Measurements from ENCODE around the gene CCNT1. TPM values are rescaled to one million over a fixed set of nuclear protein-coding genes. Genes with fewer than 3 reads are reported as not detected.

Gene CCNT1
- total RNA-seq, 1 donor from 2014 or later: 28.9 TPM

GRCh38 chr12:48690990-48691389, 25.5 kb downstream of the CCNT1 start:
- no peak for TF ChIP-seq CTCF (IDR thresholded peaks at IDR 0.05)
- Mint-ChIP-seq H3K27me3 (ENCODE audit: low read depth) (no peaks in the 10 kb centered on the region), H3K4me3 (ENCODE audit: unreplicated experiment) (no peak overlapping the region), H3K4me1 (ENCODE audit: low read depth) (peaks cover 29% of the 10 kb centered on the region), H3K27ac (ENCODE audit: unreplicated experiment) (no peak overlapping the region), H3K36me3 (ENCODE audit: low read depth) (peaks cover 36% of the 10 kb centered on the region), H3K9me3 (ENCODE audit: low read depth) (no peaks in the 10 kb centered on the region)
- DNase-seq (ENCODE audit: low spot score): no peak

GRCh38 chr12:48690436-48690835, 26.1 kb downstream of the CCNT1 start:
- Mint-ChIP-seq H3K27ac (ENCODE audit: unreplicated experiment) (no peak overlapping the region), H3K4me3 (ENCODE audit: unreplicated experiment) (no peak overlapping the region), H3K9me3 (ENCODE audit: low read depth) (no peaks in the 10 kb centered on the region), H3K27me3 (ENCODE audit: low read depth) (no peaks in the 10 kb centered on the region), H3K36me3 (ENCODE audit: low read depth) (peaks cover 31% of the 10 kb centered on the region), H3K4me1 (ENCODE audit: low read depth) (peaks cover 29% of the 10 kb centered on the region)
- TF ChIP-seq CTCF (IDR thresholded peaks at IDR 0.05): no peak
- no peak for DNase-seq (ENCODE audit: low spot score)

DNA sequence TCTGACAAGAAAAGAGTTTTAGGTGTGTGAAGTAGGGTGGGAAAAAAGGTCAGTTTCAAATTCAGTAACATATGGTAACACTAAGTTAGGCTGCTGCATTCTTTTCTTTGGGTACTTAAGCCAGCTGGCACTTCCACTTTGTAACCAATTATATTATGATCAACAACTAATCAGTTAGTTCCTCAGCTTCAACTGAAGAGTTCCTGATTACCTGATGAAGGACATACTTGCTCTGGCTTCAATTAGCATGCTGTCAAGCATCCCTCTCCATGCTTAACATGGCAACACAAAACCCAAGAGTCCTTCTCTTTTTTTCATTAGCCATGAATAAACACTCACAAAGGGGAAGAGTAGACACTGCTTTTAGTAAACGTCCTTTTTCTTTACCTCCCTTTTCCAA, 27.7 kb downstream of the CCNT1 start:
- DNase-seq (ENCODE audit: low spot score): no peak
- no peaks in the 10 kb centered on the region for H3K9me3 Mint-ChIP-seq (ENCODE audit: low read depth)
- H3K4me3 Mint-ChIP-seq (ENCODE audit: unreplicated experiment): no peak overlapping the region
- H3K27me3 Mint-ChIP-seq (ENCODE audit: low read depth): no peaks in the 10 kb centered on the region
- TF ChIP-seq CTCF (IDR thresholded peaks at IDR 0.05): no peak
- H3K27ac Mint-ChIP-seq (ENCODE audit: unreplicated experiment): no peak overlapping the region
- H3K36me3 Mint-ChIP-seq (ENCODE audit: low read depth): peaks cover 20% of the 10 kb centered on the region
- H3K4me1 Mint-ChIP-seq (ENCODE audit: low read depth): peaks cover 29% of the 10 kb centered on the region

DNA sequence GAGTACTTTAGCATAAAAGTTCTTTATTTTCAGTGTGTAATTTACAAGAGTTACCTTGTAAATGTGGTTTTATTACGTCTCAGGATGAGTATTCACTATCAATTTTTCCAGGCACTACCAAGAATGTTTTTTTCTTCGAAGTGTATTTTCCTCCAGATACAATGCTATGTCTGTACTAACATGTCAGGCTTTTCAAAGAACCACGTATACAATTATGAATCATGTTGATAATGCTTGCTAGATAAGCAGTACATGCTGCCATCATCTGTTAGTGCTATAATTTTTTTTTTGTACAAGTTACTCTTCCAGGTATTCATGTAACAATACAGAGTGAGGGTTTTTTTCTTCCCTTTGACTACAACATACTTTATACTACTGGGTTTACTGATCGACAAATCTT, 28.9 kb downstream of the CCNT1 start:
- no peak for DNase-seq (ENCODE audit: low spot score)
- Mint-ChIP-seq H3K9me3 (ENCODE audit: low read depth) (no peaks in the 10 kb centered on the region), H3K27me3 (ENCODE audit: low read depth) (no peaks in the 10 kb centered on the region), H3K4me1 (ENCODE audit: low read depth) (peaks cover 24% of the 10 kb centered on the region), H3K36me3 (ENCODE audit: low read depth) (peaks cover 10% of the 10 kb centered on the region), H3K27ac (ENCODE audit: unreplicated experiment) (no peak overlapping the region), H3K4me3 (ENCODE audit: unreplicated experiment) (no peak overlapping the region)
- TF ChIP-seq CTCF (IDR thresholded peaks at IDR 0.05): no peak

DNA sequence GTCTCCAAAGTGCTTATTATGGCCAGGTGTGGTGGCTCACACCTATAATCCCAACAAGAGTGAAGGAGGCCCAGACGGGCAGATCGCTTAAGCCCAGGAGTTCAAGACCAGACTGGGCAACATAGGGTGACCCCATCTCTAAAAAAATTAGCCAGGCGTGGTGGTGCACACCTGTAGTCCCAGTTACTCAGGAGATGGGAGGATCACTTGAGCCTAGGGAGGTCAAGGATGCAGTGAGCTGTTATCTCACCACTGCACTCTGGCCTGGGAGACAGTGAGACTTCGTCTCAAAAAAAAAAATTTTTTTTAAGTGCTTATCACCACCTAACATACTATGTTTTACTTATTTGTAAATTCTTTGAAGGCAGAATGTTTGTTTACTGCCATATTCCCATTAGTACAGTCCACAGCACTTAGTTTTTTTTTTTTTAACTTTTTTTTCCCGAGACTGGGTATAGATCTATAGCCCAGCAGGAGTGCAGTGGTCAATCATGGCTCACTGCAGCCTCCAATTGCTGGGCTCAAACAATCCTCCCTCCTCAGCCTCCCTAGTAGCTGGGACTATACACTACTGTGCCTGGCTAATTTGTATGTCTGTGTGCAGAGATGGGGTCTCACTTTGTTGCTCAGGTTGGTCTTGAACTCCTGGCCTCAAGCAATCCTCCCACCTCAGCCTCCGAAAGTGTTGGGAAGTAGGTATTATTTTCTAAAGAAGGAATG, 29.7 kb downstream of the CCNT1 start:
- Mint-ChIP-seq H3K4me1 (ENCODE audit: low read depth) (peaks cover 16% of the 10 kb centered on the region), H3K27ac (ENCODE audit: unreplicated experiment) (no peak overlapping the region), H3K27me3 (ENCODE audit: low read depth) (no peaks in the 10 kb centered on the region), H3K9me3 (ENCODE audit: low read depth) (no peaks in the 10 kb centered on the region), H3K4me3 (ENCODE audit: unreplicated experiment) (no peak overlapping the region), H3K36me3 (ENCODE audit: low read depth) (peaks cover 10% of the 10 kb centered on the region)
- DNase-seq (ENCODE audit: low spot score): no peak
- TF ChIP-seq CTCF (IDR thresholded peaks at IDR 0.05): no peak

Data from chondrocyte (in vitro differentiated cells).